Measurements from ENCODE around the gene PJVK.

DNA sequence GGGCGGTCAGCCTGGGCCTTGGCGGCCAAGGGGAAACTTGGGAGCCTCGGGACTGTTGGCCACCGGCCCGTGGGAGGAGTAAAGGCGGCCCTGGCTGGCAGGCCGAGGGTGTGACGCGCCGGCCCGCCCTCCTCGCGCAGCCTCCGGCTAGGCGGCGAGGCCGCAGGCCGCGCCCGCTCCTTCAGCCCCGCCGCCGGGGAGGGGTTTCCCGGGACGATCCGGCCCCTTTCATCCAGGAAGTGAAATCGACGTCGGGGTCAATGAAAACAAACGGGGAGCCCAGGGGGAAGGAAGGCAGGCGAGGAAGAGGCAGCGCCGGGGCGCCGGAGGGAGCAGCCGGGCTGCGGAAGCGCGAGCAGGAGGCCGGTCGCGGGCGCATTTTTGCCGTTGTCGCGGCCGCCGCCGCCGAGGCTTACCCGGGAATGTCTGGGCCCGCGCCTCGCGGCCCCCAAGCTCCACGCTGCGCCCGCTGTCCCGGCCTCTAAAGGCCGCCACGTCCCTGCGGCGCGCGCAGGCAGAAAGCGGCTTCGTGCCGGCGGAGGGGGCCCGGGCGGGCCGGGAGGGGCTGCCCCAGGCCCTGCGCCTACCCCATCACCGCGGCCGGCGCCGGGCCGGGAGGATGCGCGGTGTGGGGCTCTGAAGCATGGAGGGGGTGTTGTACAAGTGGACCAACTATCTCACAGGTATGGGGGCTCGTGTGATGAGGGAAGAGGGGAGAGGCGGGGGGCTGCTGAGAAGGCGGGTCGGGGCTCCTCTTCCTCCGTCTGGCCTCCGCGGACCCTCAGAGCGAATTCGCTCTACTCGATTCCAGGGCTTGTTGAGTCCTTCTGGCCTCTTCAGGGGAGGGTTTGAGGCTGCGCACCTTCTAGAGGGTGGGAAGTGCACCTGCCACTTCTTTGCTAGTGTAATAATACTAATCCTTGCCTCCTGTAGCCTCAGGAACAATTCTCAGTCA, 29.3 kb downstream of the PJVK start, which contains the start of gene PLEKHA3:
- TF ChIP-seq, protein P1, sequence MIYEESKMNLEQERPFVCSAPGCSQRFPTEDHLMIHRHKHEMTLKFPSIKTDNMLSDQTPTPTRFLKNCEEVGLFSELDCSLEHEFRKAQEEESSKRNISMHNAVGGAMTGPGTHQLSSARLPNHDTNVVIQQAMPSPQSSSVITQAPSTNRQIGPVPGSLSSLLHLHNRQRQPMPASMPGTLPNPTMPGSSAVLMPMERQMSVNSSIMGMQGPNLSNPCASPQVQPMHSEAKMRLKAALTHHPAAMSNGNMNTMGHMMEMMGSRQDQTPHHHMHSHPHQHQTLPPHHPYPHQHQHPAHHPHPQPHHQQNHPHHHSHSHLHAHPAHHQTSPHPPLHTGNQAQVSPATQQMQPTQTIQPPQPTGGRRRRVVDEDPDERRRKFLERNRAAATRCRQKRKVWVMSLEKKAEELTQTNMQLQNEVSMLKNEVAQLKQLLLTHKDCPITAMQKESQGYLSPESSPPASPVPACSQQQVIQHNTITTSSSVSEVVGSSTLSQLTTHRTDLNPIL (CRISPR knock-in tag; IDR thresholded peaks at IDR 0.05; ENCODE audit: low read depth), result no peak
- no peak for TF ChIP-seq ZFP3 (CRISPR knock-in tag; IDR thresholded peaks at IDR 0.05)
- no peak for TF ChIP-seq ZFP30 (CRISPR knock-in tag; IDR thresholded peaks at IDR 0.05)
- TF ChIP-seq, protein P2, sequence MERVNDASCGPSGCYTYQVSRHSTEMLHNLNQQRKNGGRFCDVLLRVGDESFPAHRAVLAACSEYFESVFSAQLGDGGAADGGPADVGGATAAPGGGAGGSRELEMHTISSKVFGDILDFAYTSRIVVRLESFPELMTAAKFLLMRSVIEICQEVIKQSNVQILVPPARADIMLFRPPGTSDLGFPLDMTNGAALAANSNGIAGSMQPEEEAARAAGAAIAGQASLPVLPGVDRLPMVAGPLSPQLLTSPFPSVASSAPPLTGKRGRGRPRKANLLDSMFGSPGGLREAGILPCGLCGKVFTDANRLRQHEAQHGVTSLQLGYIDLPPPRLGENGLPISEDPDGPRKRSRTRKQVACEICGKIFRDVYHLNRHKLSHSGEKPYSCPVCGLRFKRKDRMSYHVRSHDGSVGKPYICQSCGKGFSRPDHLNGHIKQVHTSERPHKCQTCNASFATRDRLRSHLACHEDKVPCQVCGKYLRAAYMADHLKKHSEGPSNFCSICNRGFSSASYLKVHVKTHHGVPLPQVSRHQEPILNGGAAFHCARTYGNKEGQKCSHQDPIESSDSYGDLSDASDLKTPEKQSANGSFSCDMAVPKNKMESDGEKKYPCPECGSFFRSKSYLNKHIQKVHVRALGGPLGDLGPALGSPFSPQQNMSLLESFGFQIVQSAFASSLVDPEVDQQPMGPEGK (CRISPR knock-in tag; IDR thresholded peaks at IDR 0.05; ENCODE audit: borderline replicate concordance), result no peak
- no peak for TF ChIP-seq BACH2 (CRISPR knock-in tag; IDR thresholded peaks at IDR 0.05; ENCODE audit: borderline replicate concordance)
